Ramos (cell line): Measurements from ENCODE around the gene PIANP.
"Not testable (repeated sequence)": the region's sequence is repeated elsewhere in the genome, so short reads cannot be mapped to it uniquely, and the experiment has no call there.

ENCODE experiments used
- in situ Hi-C: fragments of 300-500 bp; cut with MboI; formaldehyde crosslinking; loops from one replicate; pipeline ENCODE4 v1.14.3; 2022; ENCODE audit warnings: low sequenced_read_pairs; ENCODE audit not compliant: unreplicated experiment

The PIANP gene

DNA sequence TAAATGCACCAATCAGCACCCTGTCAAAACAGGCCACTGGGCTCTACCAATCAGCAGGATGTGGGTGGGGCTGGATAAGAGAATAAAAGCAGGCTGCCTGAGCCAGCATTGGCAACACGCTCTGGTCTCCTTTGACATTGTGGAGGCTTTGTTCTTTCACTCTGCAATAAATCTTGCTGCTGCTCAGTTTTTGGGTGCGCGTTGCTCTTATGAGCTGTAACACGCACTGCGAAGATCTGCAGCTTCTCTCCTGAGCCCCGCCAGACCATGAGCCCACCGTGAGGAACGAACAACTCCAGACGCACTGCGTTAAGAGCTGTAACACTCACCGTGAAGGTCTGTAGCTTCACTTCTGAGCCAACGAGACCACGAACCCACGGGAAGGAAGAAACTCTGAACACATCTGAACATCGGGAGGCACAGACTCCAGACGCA, 8.4 kb upstream of the PIANP start:
- in situ Hi-C loops: no loop called here

DNA sequence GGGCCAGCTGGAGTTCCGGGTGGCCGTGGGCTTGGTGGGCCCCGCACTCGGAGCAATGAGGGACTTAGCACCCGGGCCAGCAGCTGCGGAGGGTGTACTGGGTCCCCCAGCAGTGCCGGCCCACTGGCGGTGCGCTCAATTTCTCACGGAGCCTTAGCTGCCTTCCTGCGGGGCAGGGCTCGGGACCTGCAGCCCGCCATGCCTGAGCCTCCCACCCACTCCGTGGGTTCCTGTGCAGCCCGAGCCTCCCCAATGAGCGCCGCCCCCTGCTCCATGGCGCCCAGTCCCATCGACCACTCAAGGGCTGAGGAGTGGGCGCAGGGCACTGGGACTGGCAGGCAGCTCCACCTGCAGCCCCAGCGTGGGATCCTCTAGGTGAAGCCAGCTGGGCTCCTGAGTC, 7.7 kb upstream of the PIANP start:
- in situ Hi-C loops: not testable (repeated sequence)

DNA sequence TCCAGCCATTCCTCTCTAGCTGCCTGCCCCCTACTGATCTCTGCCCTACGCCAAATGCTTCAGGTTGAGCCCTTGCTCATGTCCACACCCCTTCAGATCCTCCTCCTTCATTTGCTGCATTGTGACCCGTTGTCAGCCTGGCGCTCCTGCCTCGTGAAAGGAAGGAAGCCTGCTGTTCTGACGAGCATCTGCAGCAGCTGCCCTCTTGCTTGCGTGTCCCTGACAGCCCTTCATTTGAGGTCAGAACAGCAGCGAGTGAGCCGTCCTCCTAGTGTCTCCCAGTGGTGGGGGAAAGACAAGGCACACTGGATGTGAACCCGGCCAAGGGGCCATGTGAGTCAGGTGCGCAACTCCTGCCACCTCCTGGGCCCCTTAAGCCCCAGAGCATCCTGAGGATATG, 3.0 kb upstream of the PIANP start:
- in situ Hi-C loops: no loop called here

DNA sequence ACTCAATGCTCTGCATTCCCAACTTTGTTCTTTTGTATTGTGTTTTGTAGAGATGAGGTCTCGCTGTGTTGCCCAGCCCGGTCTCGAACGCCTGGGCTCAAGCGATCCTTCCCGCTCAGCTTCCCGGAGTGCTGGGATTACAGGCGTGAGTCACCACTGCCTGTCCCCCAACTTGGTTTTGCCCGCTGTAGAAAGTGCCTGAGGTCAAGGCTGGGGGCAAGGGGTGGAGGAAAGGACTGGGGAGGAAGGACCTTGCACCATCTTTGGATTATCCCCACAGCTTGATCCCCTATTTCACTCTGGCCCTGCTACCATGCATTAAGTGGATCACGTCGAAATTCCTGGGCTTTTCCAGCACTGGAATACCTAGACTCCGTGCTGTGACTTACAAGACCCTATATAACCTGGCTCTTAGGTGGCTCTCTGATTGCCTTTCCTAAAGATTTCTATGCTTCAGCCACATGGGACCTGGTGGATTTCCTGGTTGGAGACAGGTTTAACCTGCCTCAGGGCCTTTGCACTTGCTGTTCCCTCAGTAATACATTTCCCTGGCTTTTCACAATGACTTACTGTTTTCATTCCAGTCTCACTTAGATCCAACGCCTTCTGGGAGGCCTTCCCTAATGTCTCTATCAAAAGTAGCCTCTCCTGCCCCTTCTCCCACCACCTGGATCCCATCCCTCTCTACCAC, 608 bp upstream of the PIANP start:
- in situ Hi-C loops: no loop called here

DNA sequence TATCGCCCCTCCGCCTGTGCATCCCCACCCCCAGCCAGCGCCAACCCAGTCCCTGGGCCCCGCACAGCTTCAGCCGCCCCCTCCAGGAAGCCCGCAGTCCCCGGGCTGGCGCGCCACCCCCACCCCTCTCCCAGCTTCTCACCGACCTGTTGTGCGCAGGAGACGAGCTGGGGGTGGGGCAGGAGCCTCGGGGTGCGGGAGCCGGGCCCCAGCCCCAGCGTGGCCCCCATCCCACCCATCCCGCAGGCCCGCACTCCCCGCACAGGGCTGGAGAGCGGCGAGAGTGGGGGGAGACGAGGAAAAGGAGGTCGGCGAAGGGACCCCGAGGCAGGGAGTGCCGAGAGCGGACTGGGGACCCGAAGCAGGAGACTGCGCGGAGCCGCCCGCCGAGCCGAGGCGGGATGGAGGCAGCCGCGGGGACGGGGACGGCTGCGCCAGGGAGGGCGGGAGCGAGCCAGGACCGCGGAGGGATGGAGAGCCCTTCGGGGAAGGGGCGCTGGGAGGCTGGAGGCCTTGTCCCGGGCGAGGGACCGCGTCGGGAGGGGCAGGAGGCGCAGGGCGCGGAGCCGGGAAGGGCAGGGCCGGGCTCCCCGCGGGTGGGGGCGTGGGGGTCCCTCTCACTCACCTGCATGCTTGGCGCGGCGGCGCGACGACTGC, 498 bp downstream of the PIANP start:
- in situ Hi-C loops: no loop called here

DNA sequence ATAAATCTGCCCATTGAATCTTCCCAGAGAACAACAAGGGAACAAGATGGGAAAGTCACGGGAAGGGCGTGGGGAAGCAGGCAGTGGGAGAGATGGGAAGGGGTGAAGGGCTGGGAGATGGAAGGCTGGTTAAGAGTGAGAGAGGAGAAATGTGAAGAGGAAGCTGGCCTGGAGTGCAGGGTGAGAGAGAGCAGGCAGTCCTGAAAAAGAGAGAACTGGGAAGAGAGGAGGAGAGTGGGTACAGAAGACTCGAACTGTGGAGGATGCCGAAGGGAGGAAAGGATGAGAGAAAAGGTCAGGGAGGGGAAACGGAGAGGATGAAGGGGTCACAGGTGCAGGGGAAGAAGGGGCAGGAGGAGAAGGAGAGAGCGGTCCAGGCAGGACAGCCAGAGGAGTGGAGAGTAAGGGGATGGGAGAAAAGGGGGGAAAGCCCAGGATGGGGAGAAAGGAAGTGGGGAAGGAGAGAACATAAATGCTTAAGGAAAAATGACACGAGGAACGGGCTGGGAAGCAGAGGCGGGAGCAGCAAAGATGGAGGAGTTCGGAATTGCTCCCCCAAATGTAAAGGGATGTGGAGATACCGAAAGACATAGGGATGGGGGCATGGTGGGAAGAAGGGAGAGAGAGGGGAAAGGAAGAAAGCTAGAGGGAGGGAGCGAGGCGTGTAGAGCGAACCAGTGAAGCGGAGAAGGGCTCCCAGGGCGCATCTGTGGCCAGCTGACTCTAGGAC, 1.2 kb downstream of the PIANP start:
- in situ Hi-C loops: no loop called here

DNA sequence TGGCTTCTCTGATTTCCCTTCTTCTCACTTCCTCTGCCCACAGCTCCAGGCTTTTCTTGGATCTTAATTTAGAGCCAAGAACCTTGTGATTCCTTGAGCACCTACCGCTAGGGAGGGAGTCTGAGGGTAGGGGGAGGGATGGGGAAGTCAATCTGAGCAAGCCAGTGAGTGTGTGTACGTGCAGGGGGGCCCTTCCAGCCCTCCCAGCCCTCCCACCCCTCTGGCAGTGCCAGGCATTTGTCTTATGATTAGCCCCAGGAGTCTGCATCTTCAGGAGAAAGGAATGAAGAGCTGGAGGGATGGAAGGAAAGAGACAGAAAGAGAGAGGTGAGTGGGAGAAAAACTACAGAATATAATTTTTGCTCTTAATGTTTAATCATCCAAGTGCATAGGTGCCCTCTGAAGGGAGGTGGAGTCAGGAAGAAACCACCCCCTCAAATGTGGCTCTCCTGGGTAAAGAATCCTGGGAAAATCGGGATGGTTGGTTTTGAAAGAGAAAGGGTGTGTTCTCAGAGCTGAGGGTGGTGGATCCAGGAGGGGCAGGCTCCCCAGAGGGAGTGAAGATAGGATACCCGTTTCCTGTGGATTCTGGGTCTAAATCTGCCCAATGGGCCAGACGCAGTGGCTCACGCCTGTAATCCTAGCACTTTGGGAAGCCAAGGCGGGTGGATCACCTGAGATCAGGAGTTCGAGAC, 2.1 kb downstream of the PIANP start:
- in situ Hi-C loops: no loop called here

DNA sequence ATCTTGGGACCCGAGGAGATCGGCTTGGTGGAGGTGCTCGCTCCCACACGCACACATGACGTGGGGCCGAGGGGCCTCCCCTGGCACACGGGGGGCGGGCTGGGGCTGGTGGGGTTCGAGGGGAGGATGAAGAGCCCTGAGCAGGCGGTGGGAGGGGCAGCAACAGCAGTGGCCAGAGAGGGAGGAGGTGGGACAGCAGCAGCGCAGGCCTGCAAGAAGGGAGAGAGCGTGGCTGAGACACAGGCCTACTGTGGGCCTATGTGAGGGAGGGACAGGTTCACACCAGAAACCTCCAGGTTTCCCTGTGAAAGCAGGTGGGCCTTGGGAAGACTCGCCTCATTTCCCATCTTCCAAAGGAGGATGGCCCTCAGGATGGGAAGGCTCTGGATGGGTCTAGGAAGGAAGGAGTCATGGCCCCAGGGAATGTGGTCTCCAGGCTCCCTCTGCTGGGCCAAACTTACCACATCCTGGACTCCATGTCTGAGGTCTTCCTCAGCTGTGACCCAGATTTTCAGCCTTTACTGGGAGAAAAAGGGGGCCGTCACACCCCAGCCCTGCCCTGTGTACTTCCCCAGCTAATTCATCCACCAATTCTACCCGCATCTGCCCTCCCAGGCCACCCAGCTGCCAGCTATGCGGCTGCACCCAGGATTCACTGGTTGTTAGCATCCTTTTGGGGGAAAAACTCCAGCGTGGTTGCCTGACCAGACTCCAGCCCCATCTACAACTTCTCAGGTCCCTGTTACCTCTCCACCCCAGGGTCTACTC, 2.8 kb downstream of the PIANP start:
- in situ Hi-C loops: no loop called here

DNA sequence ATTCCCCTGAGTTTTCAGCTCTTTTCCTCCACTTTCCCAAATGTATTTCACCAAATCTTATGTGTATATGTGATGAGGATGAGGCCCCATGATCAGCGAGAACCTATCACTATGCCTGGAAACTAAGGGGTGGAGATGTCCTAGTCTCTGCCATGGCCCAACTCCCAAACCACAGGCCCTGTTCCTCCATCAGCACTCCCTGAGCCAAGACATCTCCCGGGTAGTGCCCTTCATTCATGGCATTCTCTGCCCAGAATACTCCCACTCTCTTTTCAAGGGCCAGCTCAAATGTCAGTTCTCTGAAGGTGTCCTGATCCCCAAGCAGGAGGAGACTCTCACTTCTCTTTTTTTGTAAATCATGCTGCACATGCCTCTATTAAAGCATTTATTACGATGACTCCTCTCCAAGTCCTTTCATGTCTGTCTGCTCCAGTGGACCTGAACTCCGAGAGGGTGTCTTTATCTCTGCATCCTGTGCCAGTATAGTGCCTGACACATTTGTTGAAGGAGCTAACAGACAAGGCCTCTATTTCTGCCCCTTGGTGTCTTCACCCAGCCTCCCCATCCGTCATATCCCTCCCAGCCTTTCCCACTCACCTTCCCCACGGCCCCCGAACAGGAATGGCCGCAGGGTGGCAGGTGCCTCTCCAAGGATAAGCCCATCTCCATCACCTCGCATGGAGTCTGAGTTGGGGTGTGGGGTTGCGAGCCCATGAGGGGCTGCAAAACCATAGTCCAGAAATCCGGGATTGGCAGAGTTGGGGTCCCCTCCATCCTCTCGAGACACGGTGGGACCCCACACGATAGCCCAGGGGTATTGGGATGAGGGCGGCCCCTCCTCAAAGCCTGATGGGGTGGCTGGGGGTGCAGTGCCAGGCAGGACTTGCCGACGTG, 3.7 kb downstream of the PIANP start:
- in situ Hi-C loops: no loop called here

DNA sequence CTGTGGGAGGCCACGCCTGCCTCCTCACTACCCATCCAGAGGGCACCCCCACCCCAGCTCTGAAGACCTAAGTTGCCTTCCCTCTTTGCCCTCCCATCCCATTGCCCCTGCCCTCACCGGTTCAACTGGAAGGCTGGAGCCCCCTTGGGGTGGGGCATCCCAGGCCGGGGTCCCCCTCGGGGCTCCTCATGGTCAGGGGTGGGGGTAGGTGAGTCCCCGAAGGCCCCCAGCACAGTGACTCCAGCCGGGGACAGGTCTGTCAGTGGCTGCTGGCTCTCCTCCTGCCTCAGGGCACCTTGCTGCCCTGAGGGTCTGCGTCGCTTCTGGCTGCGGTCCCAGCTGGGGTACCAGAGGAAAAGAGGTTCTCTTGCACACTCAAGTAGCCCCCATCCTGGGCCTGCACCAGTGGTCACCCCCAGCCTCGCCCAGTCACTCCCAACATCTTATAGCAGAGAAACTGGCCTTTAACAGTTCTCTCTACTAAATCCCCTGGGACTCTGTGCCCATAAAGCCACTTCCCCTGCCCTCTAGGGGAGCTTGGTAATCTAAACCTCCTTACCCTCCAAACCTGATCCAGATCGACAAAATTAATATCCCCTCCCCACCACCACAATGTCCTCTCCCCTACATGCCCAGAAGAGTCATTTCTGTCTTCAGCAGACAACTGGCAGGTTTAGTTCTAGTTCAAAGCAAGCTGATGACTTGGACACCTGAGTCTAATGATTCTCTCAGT, 5.1 kb downstream of the PIANP start:
- in situ Hi-C loops: no loop called here

DNA sequence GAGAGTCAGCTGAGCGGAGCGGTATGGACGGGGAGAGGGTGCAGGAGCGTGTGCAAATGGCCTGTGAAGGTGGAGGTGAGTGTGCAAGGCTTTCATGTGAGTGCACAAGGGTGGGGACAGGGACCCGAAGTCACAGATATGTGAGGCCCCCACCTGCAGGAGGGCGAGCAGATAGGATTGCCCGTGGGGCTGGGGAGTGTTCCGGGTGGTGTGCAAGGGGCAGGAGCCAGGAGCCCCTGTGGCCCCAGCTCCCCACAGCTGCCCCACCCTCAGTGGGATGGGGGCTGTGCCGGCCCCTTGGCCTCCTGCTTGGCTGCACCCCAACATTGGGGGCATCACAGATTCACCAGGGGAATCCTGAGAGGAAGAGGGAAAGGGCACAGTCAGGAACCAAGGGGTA, 5.9 kb downstream of the PIANP start:
- in situ Hi-C loops: no loop called here

DNA sequence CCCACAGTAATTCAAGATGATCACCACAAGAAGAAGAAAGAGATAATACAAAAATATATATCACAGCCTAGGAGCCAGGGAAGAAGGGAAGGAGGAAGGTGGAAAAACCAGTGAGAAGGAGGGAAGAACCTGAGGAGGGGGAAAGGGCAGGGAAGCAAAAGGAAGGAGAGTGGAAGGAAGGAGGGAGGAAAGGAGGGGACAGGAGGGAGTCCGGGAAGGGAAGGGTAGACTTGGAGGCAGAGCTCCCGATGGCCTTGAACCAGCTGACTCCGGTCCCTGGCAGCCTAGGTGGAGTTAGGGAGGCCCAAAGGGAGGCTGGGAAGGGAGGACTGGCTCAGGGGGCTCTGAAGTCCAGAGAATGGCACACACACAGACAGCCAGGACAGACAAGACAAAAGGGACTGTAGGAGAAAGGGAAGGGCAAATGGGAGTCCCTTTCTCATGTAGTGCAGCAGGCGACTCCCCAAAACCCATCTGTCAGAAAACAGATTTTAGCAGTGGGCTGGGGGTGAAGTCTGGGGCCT, 6.7 kb downstream of the PIANP start:
- in situ Hi-C loops: no loop called here

DNA sequence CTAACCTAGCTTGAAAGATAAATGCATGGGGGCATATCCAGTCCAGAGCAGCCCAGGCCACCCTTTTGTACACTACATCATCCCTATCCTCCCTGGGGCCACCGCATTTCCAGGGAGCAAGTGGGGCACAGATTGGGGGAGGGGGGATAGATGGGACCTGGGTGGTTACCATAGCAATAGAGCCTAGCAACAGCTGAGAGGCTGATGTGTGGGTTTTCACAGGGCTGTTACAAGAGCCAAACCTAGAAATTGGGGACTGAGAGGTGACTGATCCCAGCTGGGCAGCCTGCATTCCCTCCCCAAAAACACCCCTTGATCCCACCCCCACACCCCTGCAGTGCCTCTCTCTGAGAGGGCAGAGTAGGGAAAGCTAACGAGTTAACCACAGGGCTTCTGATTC, 7.7 kb downstream of the PIANP start:
- in situ Hi-C loops: no loop called here

DNA sequence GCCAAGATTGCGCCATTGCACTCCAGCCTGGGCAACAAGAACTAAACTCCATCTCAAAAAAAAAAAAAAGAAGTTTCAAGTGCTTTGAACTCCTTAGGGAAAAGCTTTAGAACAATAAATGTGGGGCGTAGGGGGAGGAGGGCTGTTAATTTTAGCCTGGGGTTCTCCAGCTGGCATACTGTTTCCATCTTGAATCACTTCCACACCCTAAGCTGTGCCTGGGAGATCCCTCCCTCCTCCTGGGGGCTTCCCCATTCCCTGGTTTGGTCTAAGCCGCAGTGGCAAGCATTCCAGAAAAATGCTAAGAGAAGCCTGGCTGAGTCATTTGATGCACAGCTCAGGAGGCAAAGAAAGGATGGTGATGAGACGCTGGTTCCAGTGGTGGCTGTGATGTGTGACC, 9.1 kb downstream of the PIANP start:
- in situ Hi-C loops: no loop called here

DNA sequence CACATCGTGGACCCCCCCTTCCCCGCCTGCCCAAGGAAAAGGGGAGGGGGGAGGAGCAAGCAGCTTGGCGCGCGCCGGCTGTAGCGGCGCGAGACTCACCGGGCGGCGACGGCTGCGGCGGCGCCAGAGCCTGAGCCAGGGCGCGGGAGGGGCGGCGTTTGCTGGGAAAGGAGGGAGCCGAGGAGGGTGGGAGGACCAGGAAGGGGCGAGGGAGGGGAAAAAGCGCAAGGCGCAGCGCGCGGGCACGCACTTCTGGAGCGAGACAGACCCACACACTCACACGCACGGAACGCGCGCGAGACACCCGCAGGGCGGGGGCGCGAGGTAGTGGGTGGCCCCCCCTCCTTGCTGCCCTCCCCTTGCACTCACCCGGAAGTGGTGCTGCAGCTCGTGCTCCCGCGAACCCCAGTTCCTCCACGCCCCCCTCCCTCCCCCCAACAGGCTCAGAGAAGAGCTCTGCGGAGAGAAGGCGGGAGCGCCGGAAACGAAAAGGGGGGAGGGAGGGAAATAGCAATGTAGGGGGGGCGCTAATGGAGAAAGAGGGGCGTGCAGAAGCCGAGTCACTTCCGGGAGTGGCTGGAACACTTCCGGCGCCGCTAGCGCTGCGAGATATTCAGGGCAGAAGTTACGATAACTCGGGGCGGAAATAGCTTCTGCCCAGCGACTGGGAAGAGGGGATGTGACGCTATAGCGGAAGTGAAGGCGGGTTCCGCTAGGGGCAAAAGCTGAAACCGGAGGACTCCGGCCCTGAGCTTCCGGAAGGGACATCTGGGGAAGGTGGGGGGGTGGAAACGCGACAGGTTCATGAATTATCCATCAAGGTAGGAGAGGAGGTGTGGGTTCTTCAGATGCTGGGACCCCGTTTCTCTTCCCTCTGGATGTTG, 11.4 kb downstream of the PIANP start, which contains the start of gene ZNF384:
Gene ZNF384 (minus strand): TSS at position 377 of the 884 bp plus-strand sequence. CDS start 9,855 bp downstream, outside the sequence.
- in situ Hi-C loops: no loop called here

DNA sequence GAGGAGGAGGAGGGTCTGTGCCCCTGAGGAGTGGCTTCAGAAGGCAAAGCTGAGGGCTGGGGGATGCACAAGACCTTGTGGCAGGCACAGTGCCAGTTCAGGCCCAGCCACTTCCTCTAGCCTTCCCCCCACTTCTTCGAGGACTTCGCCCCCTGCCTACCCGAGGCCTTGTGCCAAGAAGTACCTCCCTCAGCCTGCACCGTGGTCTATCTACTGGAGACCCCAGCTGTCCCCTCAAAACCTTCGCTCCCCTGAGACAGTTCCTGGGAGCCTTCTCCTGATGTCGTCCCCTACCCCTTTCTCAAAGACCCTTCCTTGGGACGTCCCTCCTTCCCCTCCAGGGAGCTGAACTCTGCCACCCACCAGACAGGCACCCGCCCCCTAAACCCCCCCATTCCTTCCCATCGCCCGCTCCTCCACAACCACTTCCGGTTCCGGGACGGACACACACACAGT, 12.0 kb downstream of the PIANP start:
- in situ Hi-C loops: no loop called here

DNA sequence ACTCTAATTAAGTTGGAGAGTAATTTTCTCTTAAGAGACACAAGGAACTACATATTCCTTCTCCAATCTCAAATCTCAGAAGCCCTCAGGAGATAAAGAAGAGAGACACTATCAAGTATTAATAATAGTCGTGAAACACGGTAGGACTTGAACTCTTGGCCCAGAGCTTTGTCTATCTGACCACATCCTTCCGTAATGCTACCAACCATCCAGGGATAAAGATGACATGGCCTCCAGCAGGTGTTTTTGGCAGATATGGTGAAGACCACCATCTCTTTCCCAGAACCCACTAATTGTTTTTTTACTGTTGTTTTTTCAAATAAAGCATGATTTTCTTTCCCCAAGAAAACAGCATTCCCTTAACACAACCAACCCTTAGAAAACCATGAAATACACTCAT, 14.8 kb downstream of the PIANP start:
- in situ Hi-C loops: no loop called here
